ENCODE data around the gene MBP.

MBP gene

GRCh38 chr18:77078690-77079070 is 53.9 kb downstream of the MBP start:
- no peak for DNase-seq

GRCh38 chr18:77077941-77078689 is 54.5 kb downstream of the MBP start:
- DNase-seq = no peak

GRCh38 chr18:77077401-77077800 is 55.2 kb downstream of the MBP start:
- DNase-seq = no peak

GRCh38 chr18:77076111-77076510 is 56.5 kb downstream of the MBP start:
- no peak for DNase-seq

- DNase-seq = no peak
Measured at GRCh38 chr18:77074431-77074830, 58.2 kb downstream of the MBP start.

GRCh38 chr18:77073336-77074093 is 59.1 kb downstream of the MBP start:
- no peak for DNase-seq

- DNase-seq = no peak
Measured at GRCh38 chr18:77072566-77072965, 60.0 kb downstream of the MBP start.

- no peak for DNase-seq
Measured at GRCh38 chr18:77071711-77072292, 60.8 kb downstream of the MBP start.

- no peak for DNase-seq
Measured at GRCh38 chr18:77071061-77071460, 61.5 kb downstream of the MBP start.

GRCh38 chr18:77070627-77071026 is 62.0 kb downstream of the MBP start:
- DNase-seq = no peak

- no peak for DNase-seq
Measured at GRCh38 chr18:77069931-77070330, 62.7 kb downstream of the MBP start.

GRCh38 chr18:77069482-77069881 is 63.1 kb downstream of the MBP start:
- no peak for DNase-seq

- DNase-seq = no peak
Measured at GRCh38 chr18:77068321-77069312, 64.0 kb downstream of the MBP start.

GRCh38 chr18:77067291-77068061 is 65.1 kb downstream of the MBP start:
- peak; percentile 8 for DNase-seq

- DNase-seq = no peak
Measured at GRCh38 chr18:77066689-77067088, 65.9 kb downstream of the MBP start.

GRCh38 chr18:77066101-77066500 is 66.5 kb downstream of the MBP start:
- DNase-seq = no peak

GRCh38 chr18:77065221-77065981 is 67.2 kb downstream of the MBP start:
- peak; percentile 95 for DNase-seq

GRCh38 chr18:77063260-77063659 is 69.3 kb downstream of the MBP start:
- DNase-seq = peak; percentile 28

GRCh38 chr18:77062518-77063003 is 70.0 kb downstream of the MBP start:
- DNase-seq = no peak

- DNase-seq = peak; percentile 17
Measured at GRCh38 chr18:77061946-77062517, 70.6 kb downstream of the MBP start.
